Ammon's horn (tissue), 1 donor: ENCODE data around the gene RICTOR.
"Not testable (repeated sequence)": the region's sequence is repeated elsewhere in the genome, so short reads cannot be mapped to it uniquely, and the experiment has no call there.

Experiments
- DNase-seq: peaks from one replicate; pipeline ENCODE4 v3.0.0-alpha.2; 2016; ENCODE audit warnings: low spot score

RICTOR gene

GRCh38 chr5:39055027-39055767 is 19.0 kb downstream of the RICTOR start:
- DNase-seq = no peak

- DNase-seq = no peak
Observed at GRCh38 chr5:39053189-39053588, 21.0 kb downstream of the RICTOR start.

- DNase-seq = no peak
Observed at GRCh38 chr5:39052141-39052540, 22.1 kb downstream of the RICTOR start.

GRCh38 chr5:39049315-39049714 is 24.9 kb downstream of the RICTOR start:
- DNase-seq = no peak

- DNase-seq = no peak
Observed at GRCh38 chr5:39040875-39041274, 33.3 kb downstream of the RICTOR start.

GRCh38 chr5:39034493-39034892 is 39.7 kb downstream of the RICTOR start:
- not testable (repeated sequence) for DNase-seq

- no peak for DNase-seq
Observed at GRCh38 chr5:39031041-39031440, 43.2 kb downstream of the RICTOR start.

- no peak for DNase-seq
Observed at GRCh38 chr5:39025456-39025855, 48.7 kb downstream of the RICTOR start.

GRCh38 chr5:39024884-39025283 is 49.3 kb downstream of the RICTOR start:
- DNase-seq = no peak

GRCh38 chr5:39024005-39024404 is 50.2 kb downstream of the RICTOR start:
- DNase-seq = peak; percentile 70

GRCh38 chr5:39023121-39023520 is 51.1 kb downstream of the RICTOR start:
- no peak for DNase-seq

GRCh38 chr5:39022151-39022550 is 52.0 kb downstream of the RICTOR start:
- no peak for DNase-seq

GRCh38 chr5:39021413-39021812 is 52.8 kb downstream of the RICTOR start:
- DNase-seq = no peak

- no peak for DNase-seq
Observed at GRCh38 chr5:39020458-39020857, 53.7 kb downstream of the RICTOR start.

- DNase-seq = no peak
Observed at GRCh38 chr5:39019254-39019653, 54.9 kb downstream of the RICTOR start.

GRCh38 chr5:39017504-39017903 is 56.7 kb downstream of the RICTOR start:
- no peak for DNase-seq

- DNase-seq = no peak
Observed at GRCh38 chr5:39016587-39017275, 57.5 kb downstream of the RICTOR start.

- no peak for DNase-seq
Observed at GRCh38 chr5:39015743-39016586, 58.2 kb downstream of the RICTOR start.

- no peak for DNase-seq
Observed at GRCh38 chr5:39014561-39014960, 59.6 kb downstream of the RICTOR start.

GRCh38 chr5:39013938-39014337 is 60.3 kb downstream of the RICTOR start:
- DNase-seq = no peak

GRCh38 chr5:39010958-39011357 is 63.2 kb downstream of the RICTOR start:
- not testable (repeated sequence) for DNase-seq

GRCh38 chr5:39009981-39010380 is 64.2 kb downstream of the RICTOR start:
- DNase-seq = no peak

- DNase-seq = no peak
Observed at GRCh38 chr5:39009280-39009679, 64.9 kb downstream of the RICTOR start.
